GM21390 (cell line): ENCODE results near the gene OR4D10.

ENCODE experiments used
- ATAC-seq: cut with Tn5 transposase; IDR thresholded peaks from one replicate; pipeline ENCODE4 v1.9.1; 2021; ENCODE audit not compliant: unreplicated experiment

The OR4D10 gene

GRCh38 chr11:59523541-59523940 is 50.4 kb downstream of the OR4D10 start:
- ATAC-seq = no peak

- no peak for ATAC-seq
These were observed 55.6 kb downstream of the OR4D10 start for GRCh38 chr11:59528711-59529110.
